SJSA1 (cell line): Measurements from ENCODE around the gene C3orf70. TPM values are rescaled to one million over a fixed set of nuclear protein-coding genes. Genes with fewer than 3 reads are reported as not detected.

Experiments used
- DNase-seq, 2 experiments: peaks; one replicate each; pipeline ENCODE4 v3.0.0-alpha.2; 2015 to 2020; ENCODE audit warnings: low spot score in 2 of 2, low read depth in 1 of 2
- H3K27ac ChIP-seq: fragments of 250-450 bp; sonication (Bioruptor Pico); 2 replicates; pipeline ENCODE4 v1.5.1; 2020; ENCODE audit warnings: mild to moderate bottlenecking, moderate library complexity
- H3K27me3 ChIP-seq: fragments of 250-450 bp; sonication (Bioruptor Pico); replicated peaks from 2 replicates; pipeline ENCODE4 v1.5.1; 2020; ENCODE audit warnings: mild to moderate bottlenecking, moderate library complexity
- H3K36me3 ChIP-seq: fragments of 250-450 bp; sonication (Bioruptor Pico); 2 replicates; pipeline ENCODE4 v1.5.1; 2020; ENCODE audit warnings: mild to moderate bottlenecking
- H3K4me1 ChIP-seq: fragments of 250-450 bp; sonication (Bioruptor Pico); replicated peaks from 2 replicates; pipeline ENCODE4 v1.6.1; 2021; ENCODE audit warnings: mild to moderate bottlenecking
- H3K4me3 ChIP-seq: fragments of 250-450 bp; sonication (Bioruptor Pico); 2 replicates; pipeline ENCODE4 v1.5.1; 2020; ENCODE audit warnings: mild to moderate bottlenecking
- H3K9me3 ChIP-seq: fragments of 250-450 bp; sonication (Bioruptor Pico); replicated peaks from 2 replicates; pipeline ENCODE4 v1.5.1; 2020; ENCODE audit warnings: mild to moderate bottlenecking
- total RNA-seq: library from RNA; depleted of rRNA; stranded (reverse); fragments of >200 nt; shearing (Covaris generic); gene quantifications from 2 replicates; pipeline ENCODE4 v1.2.3, GENCODE V29; 2014

The C3orf70 gene
- total RNA-seq, 1 experiment from 2014 or later: 0.08 TPM

DNA sequence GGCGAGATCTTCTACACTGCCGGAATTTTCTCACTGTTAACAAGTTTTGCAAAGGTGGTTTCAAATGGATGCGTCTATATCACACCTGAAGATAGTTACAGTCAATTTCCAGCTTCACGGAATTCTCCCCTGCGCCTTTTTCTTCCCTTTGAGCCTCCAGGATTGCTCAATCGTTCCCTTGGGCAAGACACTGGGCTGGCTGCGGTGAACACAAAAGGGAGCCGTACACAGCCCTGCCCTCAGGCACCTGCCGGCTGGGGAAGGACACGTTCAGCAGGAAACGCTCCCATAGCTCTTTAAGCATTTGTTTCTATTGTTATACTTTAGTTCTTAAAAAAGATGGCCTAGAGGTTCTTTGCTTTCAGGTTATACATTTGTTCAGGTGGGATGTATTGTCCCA lies 85.7 kb downstream of the C3orf70 start:
- no peak for DNase-seq
- H3K4me3 ChIP-seq: no peak overlapping the region
- no peaks in the 10 kb centered on the region for H3K36me3 ChIP-seq
- H3K4me1 ChIP-seq: no peaks in the 10 kb centered on the region
- H3K27me3 ChIP-seq: no peaks in the 10 kb centered on the region
- H3K27ac ChIP-seq: no peak overlapping the region
- no peaks in the 10 kb centered on the region for H3K9me3 ChIP-seq

DNA sequence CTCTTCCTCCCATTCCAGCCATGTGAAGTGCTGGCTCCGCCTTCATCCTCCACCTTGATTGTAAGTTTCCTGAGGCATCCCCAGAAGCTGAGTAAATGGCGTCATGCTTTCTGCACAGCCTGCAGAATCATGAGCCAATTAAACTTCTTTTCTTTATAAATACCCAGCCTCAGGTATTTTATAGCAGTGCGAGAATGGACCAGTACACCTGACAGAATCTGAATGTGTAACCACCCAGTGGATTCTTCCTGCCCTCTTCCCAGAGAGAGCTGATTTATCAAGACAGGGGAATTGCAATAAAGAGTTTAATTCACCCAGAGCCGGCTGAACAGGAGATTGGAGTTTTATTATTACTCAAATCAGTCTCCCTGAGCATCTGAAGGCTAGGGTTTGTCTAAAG lies 86.6 kb downstream of the C3orf70 start:
- H3K36me3 ChIP-seq: no peaks in the 10 kb centered on the region
- no peaks in the 10 kb centered on the region for H3K27me3 ChIP-seq
- no peaks in the 10 kb centered on the region for H3K9me3 ChIP-seq
- H3K27ac ChIP-seq: no peak overlapping the region
- H3K4me1 ChIP-seq: no peaks in the 10 kb centered on the region
- H3K4me3 ChIP-seq: no peak overlapping the region
- no peak for DNase-seq

GRCh38 chr3:185065059-185065458 lies 87.8 kb downstream of the C3orf70 start:
- no peaks in the 10 kb centered on the region for H3K9me3 ChIP-seq
- H3K36me3 ChIP-seq: no peaks in the 10 kb centered on the region
- H3K4me3 ChIP-seq: no peak overlapping the region
- no peaks in the 10 kb centered on the region for H3K27me3 ChIP-seq
- DNase-seq: no peak
- no peaks in the 10 kb centered on the region for H3K4me1 ChIP-seq
- H3K27ac ChIP-seq: no peak overlapping the region

DNA sequence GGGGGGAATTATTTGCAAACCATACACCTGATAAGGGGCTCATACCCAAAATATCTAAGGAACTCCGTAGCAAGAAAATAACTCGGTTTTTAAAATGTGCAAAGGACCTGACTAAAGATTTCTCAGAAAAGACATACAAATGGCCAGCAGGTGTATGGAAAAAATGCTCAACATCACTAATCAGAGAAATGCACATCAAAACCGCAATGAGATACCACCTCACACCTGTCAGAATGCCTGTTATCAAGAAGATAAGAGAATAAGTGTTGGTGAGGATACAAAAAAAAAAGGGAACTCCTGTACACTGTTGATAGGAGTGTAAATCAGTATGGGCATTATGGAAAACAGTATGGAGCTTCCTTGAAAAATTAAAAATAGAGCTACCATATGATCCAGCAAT lies 89.4 kb downstream of the C3orf70 start:
- no peaks in the 10 kb centered on the region for H3K4me1 ChIP-seq
- no peak overlapping the region for H3K27ac ChIP-seq
- H3K9me3 ChIP-seq: no peaks in the 10 kb centered on the region
- H3K4me3 ChIP-seq: no peak overlapping the region
- no peaks in the 10 kb centered on the region for H3K36me3 ChIP-seq
- H3K27me3 ChIP-seq: no peaks in the 10 kb centered on the region
- no peak for DNase-seq

DNA sequence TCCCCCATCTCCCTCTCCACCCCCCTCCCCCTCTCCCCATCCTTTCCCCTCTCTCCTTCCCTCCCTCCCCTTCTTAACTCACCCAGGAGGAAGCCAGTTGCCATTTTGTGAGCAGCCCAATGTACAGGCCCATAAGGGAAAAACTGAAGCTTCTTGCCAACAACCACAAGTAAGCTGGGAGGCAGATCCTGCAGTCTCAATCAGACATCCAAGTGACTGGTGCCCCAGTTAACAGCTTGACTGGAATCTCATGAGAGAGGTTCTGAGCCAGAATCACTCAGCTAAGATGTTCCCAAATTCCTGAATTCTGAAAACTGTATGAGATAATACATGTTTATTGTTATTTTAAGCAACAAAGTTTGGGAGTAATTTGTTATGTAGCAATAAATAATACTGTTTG lies 90.7 kb downstream of the C3orf70 start:
- no peaks in the 10 kb centered on the region for H3K9me3 ChIP-seq
- H3K4me3 ChIP-seq: no peak overlapping the region
- no peak overlapping the region for H3K27ac ChIP-seq
- H3K36me3 ChIP-seq: no peaks in the 10 kb centered on the region
- no peak for DNase-seq
- no peaks in the 10 kb centered on the region for H3K4me1 ChIP-seq
- H3K27me3 ChIP-seq: no peaks in the 10 kb centered on the region

DNA sequence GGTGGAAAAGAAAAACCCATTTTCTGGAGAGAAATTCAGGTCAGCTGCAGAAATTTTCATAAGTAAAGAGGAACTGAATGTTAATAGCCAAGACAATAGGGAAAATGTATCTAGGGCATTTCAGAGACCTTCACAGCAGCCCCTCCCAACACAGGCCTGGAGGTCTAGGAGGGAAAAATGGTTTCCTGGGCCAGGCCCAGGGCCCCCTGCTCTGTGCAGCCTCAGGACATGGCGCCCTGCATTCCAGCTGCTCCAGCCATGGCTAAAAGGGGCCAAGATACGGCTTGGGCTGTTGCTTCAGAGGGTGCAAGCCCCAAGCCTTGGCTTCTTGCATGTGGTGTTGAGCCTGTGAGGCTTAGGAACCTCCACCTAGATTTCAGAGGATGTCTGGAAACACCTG lies 92.2 kb downstream of the C3orf70 start:
- Histone ChIP-seq H3K4me3 (no peak overlapping the region), H3K4me1 (no peaks in the 10 kb centered on the region), H3K9me3 (no peaks in the 10 kb centered on the region), H3K36me3 (0 out of 2 replicates have a peak, but pooled peaks cover 1% of the 10 kb centered on the region), H3K27ac (no peak overlapping the region), H3K27me3 (no peaks in the 10 kb centered on the region)
- DNase-seq: no peak

DNA sequence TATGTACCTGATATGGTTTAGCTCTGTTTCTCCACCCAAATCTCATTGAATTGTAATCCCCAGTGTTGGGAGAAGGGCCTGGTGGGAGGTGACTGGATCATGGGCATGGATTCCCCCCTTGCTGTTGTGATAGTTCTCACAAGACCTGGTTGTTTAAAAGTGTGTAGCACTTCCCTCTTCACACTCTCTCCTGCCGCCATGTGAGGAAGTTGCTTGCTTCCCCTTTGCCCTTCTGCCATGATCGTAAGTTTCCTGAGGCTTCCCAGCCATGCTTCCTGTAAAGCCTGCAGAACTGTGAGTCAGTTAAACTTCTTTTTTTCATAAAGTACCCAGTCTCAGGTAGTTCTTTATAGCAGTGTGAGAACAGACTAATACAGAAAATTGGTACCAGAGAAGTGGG lies 93.1 kb downstream of the C3orf70 start:
- no peak for DNase-seq
- H3K27me3 ChIP-seq: no peaks in the 10 kb centered on the region
- no peak overlapping the region for H3K27ac ChIP-seq
- H3K4me1 ChIP-seq: no peaks in the 10 kb centered on the region
- no peaks in the 10 kb centered on the region for H3K9me3 ChIP-seq
- 0 out of 2 replicates have a peak, but pooled peaks cover 3% of the 10 kb centered on the region for H3K36me3 ChIP-seq
- no peak overlapping the region for H3K4me3 ChIP-seq

DNA sequence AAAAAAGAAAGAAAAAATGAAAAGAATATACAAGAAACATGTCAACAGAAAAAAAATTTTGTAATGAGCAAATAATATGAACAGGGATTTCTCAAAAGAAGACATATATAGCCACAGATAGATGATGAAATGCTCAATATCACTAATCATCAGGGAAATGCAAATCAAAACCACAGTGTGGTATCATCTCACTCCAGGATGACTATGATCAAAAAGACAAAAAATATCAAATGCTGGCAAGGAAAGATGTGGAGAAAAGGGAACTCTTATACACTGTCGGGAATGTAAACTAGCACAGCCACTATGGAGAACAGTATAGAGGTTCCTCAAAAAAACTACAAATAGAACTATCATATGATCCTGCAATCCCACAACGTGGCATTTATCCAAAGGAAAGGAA lies 94.1 kb downstream of the C3orf70 start:
- H3K27me3 ChIP-seq: no peaks in the 10 kb centered on the region
- H3K4me3 ChIP-seq: no peak overlapping the region
- H3K9me3 ChIP-seq: no peaks in the 10 kb centered on the region
- peaks cover 3% of the 10 kb centered on the region for H3K36me3 ChIP-seq
- no peak overlapping the region for H3K27ac ChIP-seq
- no peak for DNase-seq
- H3K4me1 ChIP-seq: no peaks in the 10 kb centered on the region

DNA sequence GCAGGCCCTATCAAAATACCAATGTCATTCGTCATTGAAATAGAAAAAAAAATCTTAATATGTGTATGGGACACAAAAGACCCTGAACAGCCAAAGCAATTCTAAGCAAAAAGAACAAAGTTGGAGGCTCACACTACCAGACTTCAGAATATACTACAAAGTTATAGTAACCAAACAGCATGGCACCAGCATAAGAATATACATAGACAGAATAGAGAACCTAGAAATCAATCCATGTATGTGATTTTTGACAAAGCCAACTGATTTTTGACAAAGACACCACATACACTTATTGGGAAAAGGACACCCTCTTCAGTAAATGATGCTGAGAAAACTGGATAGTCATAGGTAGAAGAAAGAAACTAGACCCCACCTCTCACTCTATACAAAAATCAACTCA lies 95.0 kb downstream of the C3orf70 start:
- H3K36me3 ChIP-seq: peaks cover 8% of the 10 kb centered on the region
- no peak overlapping the region for H3K4me3 ChIP-seq
- H3K27ac ChIP-seq: no peak overlapping the region
- H3K27me3 ChIP-seq: no peaks in the 10 kb centered on the region
- no peaks in the 10 kb centered on the region for H3K4me1 ChIP-seq
- no peaks in the 10 kb centered on the region for H3K9me3 ChIP-seq
- DNase-seq: no peak

DNA sequence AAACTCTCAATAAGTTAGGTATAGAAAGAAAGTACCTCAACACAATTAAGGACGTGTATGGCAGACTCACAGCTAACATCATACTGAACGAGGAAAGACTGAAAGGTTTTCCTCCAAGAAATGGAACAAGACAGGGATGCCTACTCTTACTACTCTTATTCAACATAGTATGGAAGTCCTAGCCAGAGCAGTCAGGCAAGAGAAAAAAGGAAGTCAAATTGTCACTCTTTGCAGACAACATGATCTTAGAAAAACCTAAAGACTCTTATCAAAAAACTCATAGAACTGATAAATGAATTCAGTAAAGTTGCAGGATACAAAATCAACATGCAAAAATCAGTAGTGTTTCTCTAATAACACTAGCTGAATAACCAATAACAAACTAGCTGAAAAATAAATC lies 96.0 kb downstream of the C3orf70 start:
- Histone ChIP-seq H3K27me3 (no peaks in the 10 kb centered on the region), H3K4me3 (no peak overlapping the region), H3K4me1 (no peaks in the 10 kb centered on the region), H3K9me3 (no peaks in the 10 kb centered on the region), H3K36me3 (peaks cover 14% of the 10 kb centered on the region), H3K27ac (no peak overlapping the region)
- DNase-seq: no peak

GRCh38 chr3:185052631-185053030 lies 100.2 kb downstream of the C3orf70 start:
- Histone ChIP-seq H3K27ac (no peak overlapping the region), H3K36me3 (peaks cover 31% of the 10 kb centered on the region)

DNA sequence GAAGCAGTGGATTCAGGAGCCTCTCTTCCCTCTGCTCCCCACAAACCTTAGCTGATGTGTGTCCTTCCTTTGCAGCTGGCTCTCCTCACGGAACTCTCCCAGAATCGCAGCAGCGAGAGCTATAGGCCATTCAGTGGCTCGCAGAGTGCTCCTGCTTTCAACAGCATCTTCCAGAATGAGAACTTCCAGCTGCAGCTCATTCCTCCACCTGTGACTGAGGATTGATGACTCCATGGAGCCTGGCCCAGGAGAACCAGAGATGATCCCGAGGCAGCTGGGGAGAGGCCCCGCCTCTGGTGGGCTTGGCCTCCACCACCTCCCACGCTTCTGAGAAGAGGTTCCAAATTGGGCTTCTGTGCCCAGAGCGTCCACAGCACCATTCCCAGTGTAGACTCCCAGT lies 101.1 kb downstream of the C3orf70 start:
- no peaks in the 10 kb centered on the region for H3K4me1 ChIP-seq

More at GRCh38 chr3:185052631-185053030, 100.2 kb downstream of the C3orf70 start:
- no peaks in the 10 kb centered on the region for H3K9me3 ChIP-seq
- H3K4me3 ChIP-seq: no peak overlapping the region
- no peak for DNase-seq
- H3K4me1 ChIP-seq: no peaks in the 10 kb centered on the region
- H3K27me3 ChIP-seq: no peaks in the 10 kb centered on the region

DNA sequence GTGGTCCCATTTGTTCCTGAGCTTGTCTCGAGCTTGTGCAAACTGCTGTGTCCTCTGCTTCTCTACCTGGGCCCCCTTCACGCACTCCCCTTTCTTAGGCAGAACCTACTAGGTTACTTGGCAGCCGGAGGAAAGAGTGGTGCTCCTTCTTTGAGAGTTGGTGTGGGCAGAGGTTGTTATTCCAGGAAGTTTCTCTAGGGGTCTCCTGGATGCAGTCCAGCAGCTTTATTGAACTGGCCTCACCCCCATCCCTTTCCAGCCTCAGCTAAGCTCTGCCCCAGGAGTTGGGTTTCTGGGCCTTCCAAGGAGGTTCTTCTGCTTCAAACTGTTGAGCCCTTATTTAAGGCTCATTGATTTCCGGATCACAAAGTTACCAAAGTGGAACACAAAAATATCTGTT lies 103.2 kb downstream of the C3orf70 start:
- Histone ChIP-seq H3K4me1 (no peaks in the 10 kb centered on the region), H3K27me3 (no peaks in the 10 kb centered on the region), H3K27ac (no peak overlapping the region), H3K36me3 (peaks cover 28% of the 10 kb centered on the region), H3K4me3 (no peak overlapping the region), H3K9me3 (no peaks in the 10 kb centered on the region)
- no peak for DNase-seq

More for the DNA sequence above, 101.1 kb downstream of the C3orf70 start:
- no peaks in the 10 kb centered on the region for H3K9me3 ChIP-seq
- DNase-seq: no peak
- no peak overlapping the region for H3K27ac ChIP-seq
- no peaks in the 10 kb centered on the region for H3K27me3 ChIP-seq
- peaks cover 31% of the 10 kb centered on the region for H3K36me3 ChIP-seq
- no peak overlapping the region for H3K4me3 ChIP-seq

DNA sequence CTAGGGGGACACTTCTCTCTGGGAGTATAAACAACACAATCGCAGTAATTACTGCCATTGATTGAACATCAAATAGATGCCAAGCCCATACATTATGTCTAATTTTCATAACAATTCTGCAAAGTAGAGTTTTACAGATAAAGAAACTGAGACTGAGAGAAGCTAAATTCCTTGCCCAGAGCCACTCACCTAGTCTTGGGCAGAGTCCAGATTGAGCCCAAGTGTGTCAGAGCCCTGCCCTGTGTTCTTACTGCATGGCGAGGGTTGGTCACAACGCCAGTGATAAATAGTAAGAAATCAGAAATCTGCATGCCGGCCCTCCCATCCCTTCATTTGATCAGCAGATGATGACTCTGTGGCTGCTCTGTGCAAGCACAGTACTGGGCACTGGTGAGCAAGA lies 106.3 kb downstream of the C3orf70 start:
- peaks cover 15% of the 10 kb centered on the region for H3K36me3 ChIP-seq
- H3K9me3 ChIP-seq: no peaks in the 10 kb centered on the region
- DNase-seq: no peak
- H3K27me3 ChIP-seq: no peaks in the 10 kb centered on the region
- H3K27ac ChIP-seq: no peak overlapping the region
- no peak overlapping the region for H3K4me3 ChIP-seq
- no peaks in the 10 kb centered on the region for H3K4me1 ChIP-seq

- H3K36me3 ChIP-seq: peaks cover 15% of the 10 kb centered on the region
- H3K27me3 ChIP-seq: no peaks in the 10 kb centered on the region
- no peaks in the 10 kb centered on the region for H3K9me3 ChIP-seq
- H3K4me3 ChIP-seq: no peak overlapping the region
- no peak overlapping the region for H3K27ac ChIP-seq
- DNase-seq: no peak
- no peaks in the 10 kb centered on the region for H3K4me1 ChIP-seq
Observed at GRCh38 chr3:185046164-185046515, 106.7 kb downstream of the C3orf70 start.
